NCI-H69 (cell line): Measurements from ENCODE around the gene TMEM186.
"Not testable (repeated sequence)": the region's sequence is repeated elsewhere in the genome, so short reads cannot be mapped to it uniquely, and the experiment has no call there.

Source experiments
- DNase-seq: peaks from one replicate; lab custom pipeline; 2025; lab: John Stamatoyannopoulos, UW

The TMEM186 gene

GRCh38 chr16:8774208-8774607 lies 23.2 kb downstream of the TMEM186 start:
- no peak for DNase-seq

DNA sequence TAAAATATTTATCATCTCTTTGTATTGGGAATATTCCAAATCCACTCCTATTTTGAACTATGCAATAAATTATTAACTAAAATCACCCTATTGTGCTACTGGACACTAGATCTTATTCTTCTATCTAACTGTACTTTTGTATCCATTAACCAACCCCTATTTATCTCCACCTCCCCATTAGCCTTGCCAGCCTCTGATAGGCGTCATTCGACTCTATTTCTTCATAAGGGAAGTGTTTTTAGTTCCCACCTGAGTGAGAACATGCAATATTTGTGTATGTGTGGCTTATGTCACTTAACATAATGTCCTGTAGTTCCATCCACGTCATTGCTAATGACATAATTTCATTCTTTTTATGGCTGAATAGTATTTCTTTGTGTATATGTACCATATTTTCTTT lies 23.9 kb downstream of the TMEM186 start:
- no peak for DNase-seq

- peak; percentile 20 for DNase-seq
Observed at GRCh38 chr16:8768692-8769091, 28.7 kb downstream of the TMEM186 start.

GRCh38 chr16:8768283-8768682 lies 29.2 kb downstream of the TMEM186 start:
- no peak for DNase-seq

GRCh38 chr16:8767176-8767575 lies 30.3 kb downstream of the TMEM186 start:
- no peak for DNase-seq

DNA sequence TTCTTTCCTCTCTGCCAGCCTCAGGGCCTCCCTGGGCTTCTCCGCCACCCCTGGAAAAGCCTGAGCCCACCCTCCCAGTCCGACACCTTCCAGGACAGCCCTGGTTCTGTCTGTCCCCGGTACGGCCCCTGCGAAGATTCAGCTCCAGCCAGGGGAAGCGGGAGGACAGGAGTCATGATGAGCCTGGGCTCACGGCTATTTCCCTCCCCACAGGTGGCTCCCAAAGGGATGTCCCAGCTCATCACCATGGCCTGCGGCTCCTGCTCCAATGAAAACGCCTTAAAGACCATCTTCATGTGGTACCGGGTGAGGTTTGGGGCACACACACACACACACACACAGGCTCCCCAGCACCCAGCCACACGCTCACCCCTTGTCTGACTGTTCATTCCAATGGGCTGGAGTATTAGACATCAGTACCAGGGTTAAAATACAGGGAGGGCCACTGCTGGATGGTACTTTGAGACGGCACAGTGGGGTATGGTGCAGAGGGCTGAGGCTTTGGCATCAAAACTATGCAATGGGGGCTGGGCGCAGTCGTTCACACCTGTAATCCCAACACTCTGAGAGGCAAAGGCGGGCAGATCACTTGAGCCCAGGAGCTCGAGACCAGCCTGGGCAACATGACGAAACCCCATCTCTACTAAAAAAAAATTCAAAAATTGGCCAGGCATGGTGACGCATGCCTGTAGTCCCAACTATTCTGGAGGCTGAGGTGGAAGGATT lies 32.8 kb downstream of the TMEM186 start:
- DNase-seq = no peak

DNA sequence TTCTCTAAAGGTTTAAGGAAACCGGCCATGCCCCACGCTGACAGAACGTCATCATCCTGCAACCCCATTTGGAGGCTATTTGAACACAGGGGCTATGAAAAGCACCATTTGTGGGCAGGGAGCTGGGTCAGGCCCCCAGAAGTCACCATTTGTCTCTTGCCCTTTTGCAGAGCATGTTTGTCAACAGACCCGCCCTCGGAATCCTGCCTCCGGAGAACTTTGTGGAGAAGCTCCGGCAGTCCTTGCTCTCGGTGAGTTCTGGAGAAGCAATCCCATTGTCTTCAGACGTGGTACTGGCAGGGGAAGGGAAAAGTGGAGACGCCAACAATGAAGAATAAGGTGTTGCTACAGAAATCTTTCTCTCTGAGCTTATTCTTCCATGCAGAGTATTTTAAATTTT lies 33.5 kb downstream of the TMEM186 start:
- no peak for DNase-seq

- no peak for DNase-seq
Observed at GRCh38 chr16:8763083-8763482, 34.4 kb downstream of the TMEM186 start.

DNA sequence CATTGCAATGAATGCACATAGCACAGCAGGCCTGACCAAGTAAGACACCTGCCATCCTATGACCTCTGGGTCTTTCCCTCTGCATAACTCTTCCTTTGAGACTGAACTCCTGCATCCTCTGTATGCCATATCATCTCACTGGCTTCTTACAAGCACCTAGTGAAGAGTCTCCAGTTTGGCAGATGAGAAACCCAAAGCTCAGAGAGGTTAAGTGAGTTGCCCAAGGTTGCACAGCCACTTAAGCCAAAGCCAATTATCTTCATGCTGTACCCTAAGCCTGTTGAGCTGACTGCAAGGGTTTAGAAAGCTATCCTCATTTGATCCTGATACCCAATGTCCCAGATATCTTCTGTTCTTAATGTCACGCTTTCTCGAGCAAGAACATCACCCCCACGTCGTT lies 35.2 kb downstream of the TMEM186 start:
- no peak for DNase-seq

- no peak for DNase-seq
Observed at GRCh38 chr16:8761078-8761477, 36.4 kb downstream of the TMEM186 start.

- no peak for DNase-seq
Observed at GRCh38 chr16:8760021-8760420, 37.4 kb downstream of the TMEM186 start.

- no peak for DNase-seq
Observed at GRCh38 chr16:8758022-8758421, 39.4 kb downstream of the TMEM186 start.

GRCh38 chr16:8756755-8757154 lies 40.7 kb downstream of the TMEM186 start:
- no peak for DNase-seq

DNA sequence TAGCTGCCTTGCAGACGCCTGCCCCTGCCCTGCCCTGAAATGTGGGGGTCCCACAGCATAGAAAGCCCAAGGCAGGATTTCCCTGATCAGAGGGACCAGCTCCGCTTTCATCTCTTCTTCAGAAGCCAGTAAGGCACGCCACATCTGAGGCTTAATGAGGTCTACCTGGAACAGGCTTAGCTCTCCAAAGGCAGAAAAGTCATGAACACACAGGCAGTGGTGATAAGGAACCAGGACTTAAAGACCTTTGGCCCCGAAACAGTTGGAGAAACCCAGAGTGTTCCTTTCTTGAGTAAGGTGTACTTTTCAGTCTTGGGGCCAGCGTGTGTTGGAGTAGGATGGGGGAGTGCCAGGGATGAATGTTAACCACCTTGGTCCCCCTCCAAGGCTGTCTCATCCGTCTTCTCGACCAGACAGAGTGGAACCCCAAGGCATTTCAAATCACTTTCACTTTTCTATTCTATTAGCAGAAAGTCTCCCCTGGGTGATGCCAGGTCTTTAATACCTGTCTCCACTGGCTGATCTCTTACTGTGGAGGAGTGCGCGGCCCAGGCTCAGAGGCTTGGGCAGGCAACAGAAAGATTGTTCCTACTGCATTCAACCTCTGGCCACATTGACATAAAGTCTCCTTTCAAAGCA lies 43.9 kb downstream of the TMEM186 start:
- no peak for DNase-seq

- no peak for DNase-seq
Observed at GRCh38 chr16:8752706-8753105, 44.7 kb downstream of the TMEM186 start.

GRCh38 chr16:8751481-8752311 lies 45.7 kb downstream of the TMEM186 start:
- no peak for DNase-seq

DNA sequence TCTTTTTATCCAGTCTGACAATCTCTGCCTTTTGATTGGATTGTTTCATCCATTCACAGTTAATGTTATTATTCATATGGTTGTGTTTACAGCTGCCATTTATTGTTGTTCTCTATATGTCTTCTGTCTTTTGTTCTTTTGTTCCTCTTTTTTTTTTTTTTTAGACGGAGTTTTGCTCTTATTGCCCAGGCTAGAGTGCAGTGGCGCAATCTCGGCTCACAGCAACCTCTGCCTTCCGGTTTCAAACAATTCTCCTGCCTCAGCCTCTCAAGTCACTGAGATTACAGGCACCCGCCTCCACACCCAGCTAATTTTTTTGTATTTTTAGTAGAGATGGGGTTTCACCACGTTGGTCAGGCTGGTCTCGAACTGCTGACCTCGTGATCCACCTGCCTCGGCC lies 48.5 kb downstream of the TMEM186 start:
- DNase-seq = not testable (repeated sequence)
